ENCODE results near the gene CTIF.

GRCh38 chr18:48548921-48549320, 10.1 kb downstream of the CTIF start:
- no peak for TF ChIP-seq POLR2AphosphoS5 (IDR thresholded peaks at IDR 0.05; ENCODE audit: insufficient read depth in 1 of 2, low read depth in 1 of 2)
- TF ChIP-seq, protein P1, sequence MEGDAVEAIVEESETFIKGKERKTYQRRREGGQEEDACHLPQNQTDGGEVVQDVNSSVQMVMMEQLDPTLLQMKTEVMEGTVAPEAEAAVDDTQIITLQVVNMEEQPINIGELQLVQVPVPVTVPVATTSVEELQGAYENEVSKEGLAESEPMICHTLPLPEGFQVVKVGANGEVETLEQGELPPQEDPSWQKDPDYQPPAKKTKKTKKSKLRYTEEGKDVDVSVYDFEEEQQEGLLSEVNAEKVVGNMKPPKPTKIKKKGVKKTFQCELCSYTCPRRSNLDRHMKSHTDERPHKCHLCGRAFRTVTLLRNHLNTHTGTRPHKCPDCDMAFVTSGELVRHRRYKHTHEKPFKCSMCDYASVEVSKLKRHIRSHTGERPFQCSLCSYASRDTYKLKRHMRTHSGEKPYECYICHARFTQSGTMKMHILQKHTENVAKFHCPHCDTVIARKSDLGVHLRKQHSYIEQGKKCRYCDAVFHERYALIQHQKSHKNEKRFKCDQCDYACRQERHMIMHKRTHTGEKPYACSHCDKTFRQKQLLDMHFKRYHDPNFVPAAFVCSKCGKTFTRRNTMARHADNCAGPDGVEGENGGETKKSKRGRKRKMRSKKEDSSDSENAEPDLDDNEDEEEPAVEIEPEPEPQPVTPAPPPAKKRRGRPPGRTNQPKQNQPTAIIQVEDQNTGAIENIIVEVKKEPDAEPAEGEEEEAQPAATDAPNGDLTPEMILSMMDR (IDR thresholded peaks at IDR 0.05): no peak
- TF ChIP-seq POLR2A (IDR thresholded peaks at IDR 0.05): no peak
